IMR-90 (cell line): ENCODE measurements around the gene KRTAP10-3. TPM values are rescaled to one million over a fixed set of nuclear protein-coding genes. Genes with fewer than 3 reads are reported as not detected.

Experiments
- ATAC-seq: fragments of 200-7000 bp; cut with Tn5 transposase; 2 replicates; pipeline ENCODE4 v1.9.1; 2020; ENCODE audit warnings: low read depth, mild to moderate bottlenecking, moderate library complexity
- BruUV-seq: library from RNA; stranded (reverse); fragments of 400-500 nt; replicated peaks from 2 replicates; lab custom pipeline; 2021; lab: Mats Ljungman, UMichigan
- CTCF ChIA-PET: fragments of 300-600 bp; formaldehyde crosslinking; extraction: SDS; loops from one replicate; lab custom pipeline; 2021; ENCODE audit warnings: antibody characterized with exemption; lab: Yijun Ruan, JAX
- POLR2A ChIA-PET: fragments of 300-600 bp; sonication (Branson Sonifier 250); formaldehyde crosslinking; loops from one replicate; lab custom pipeline; 2022; ENCODE audit warnings: antibody characterized with exemption; ENCODE audit not compliant: unreplicated experiment; lab: Charles Lee
- DNase-seq: peaks from one replicate; pipeline ENCODE4 v3.0.0; 2013
- H2AFZ ChIP-seq: replicated peaks from 2 replicates; pipeline ENCODE3; 2013; ENCODE audit warnings: low read length, mild to moderate bottlenecking; ENCODE audit not compliant: poor library complexity
- H2AK5ac ChIP-seq: 2 replicates; pipeline ENCODE4 v1.6.1; 2013; ENCODE audit warnings: low read depth, low read length, inconsistent platforms
- H2AK9ac ChIP-seq: replicated peaks from 2 replicates; pipeline ENCODE3; 2013; ENCODE audit warnings: mild to moderate bottlenecking, low read depth, low read length, moderate library complexity; ENCODE audit not compliant: poor library complexity
- H2BK120ac ChIP-seq: 2 replicates; pipeline ENCODE4 v1.6.1; 2013; ENCODE audit warnings: low read depth, low read length, inconsistent platforms
- H2BK15ac ChIP-seq: 3 replicates; pipeline ENCODE4 v1.6.1; 2013; ENCODE audit warnings: low read depth, low read length, inconsistent platforms
- H2BK20ac ChIP-seq: 2 replicates; pipeline ENCODE4 v1.6.1; 2013; ENCODE audit warnings: low read depth, mild to moderate bottlenecking, inconsistent platforms, low read length, moderate library complexity
- H2BK5ac ChIP-seq: 2 replicates; pipeline ENCODE4 v1.6.1; 2013; ENCODE audit warnings: mild to moderate bottlenecking, low read depth, low read length, inconsistent platforms; ENCODE audit not compliant: poor library complexity, severe bottlenecking
- H3K14ac ChIP-seq: replicated peaks from 2 replicates; pipeline ENCODE4 v1.6.1; 2013; ENCODE audit warnings: low read depth, low read length, inconsistent platforms
- H3K18ac ChIP-seq: 2 replicates; pipeline ENCODE4 v1.6.1; 2013; ENCODE audit warnings: low read depth, low read length, control low read depth
- H3K23ac ChIP-seq: 2 replicates; pipeline ENCODE4 v1.6.1; 2013; ENCODE audit warnings: low read depth, low read length, inconsistent platforms
- H3K27ac ChIP-seq: 2 replicates; pipeline ENCODE4 v1.5.1; 2013; ENCODE audit warnings: mild to moderate bottlenecking, control low read depth, low read length; ENCODE audit not compliant: insufficient read depth
- H3K27me3 ChIP-seq: 2 replicates; pipeline ENCODE4 v1.6.1; 2013; ENCODE audit warnings: low read length; ENCODE audit not compliant: control insufficient read depth, insufficient read depth
- H3K36me3 ChIP-seq: 2 replicates; pipeline ENCODE4 v1.6.1; 2013; ENCODE audit warnings: low read length, mixed read lengths; ENCODE audit not compliant: control insufficient read depth, insufficient read depth
- H3K4ac ChIP-seq: 2 replicates; pipeline ENCODE4 v1.6.1; 2013; ENCODE audit warnings: low read depth, low read length, inconsistent platforms
- H3K4me1 ChIP-seq: 2 replicates; pipeline ENCODE4 v1.6.1; 2013; ENCODE audit warnings: low read length, mixed read lengths; ENCODE audit not compliant: control insufficient read depth, insufficient read depth
- H3K4me2 ChIP-seq: 2 replicates; pipeline ENCODE4 v1.6.1; 2013; ENCODE audit warnings: low read depth, mild to moderate bottlenecking, control low read depth, low read length, moderate library complexity
- H3K4me3 ChIP-seq: 2 replicates; pipeline ENCODE4 v1.5.1; 2013; ENCODE audit warnings: low read depth, mild to moderate bottlenecking, control low read depth, low read length, moderate library complexity; ENCODE audit not compliant: insufficient read depth
- H3K56ac ChIP-seq: 2 replicates; pipeline ENCODE4 v1.6.1; 2013; ENCODE audit warnings: low read length, inconsistent platforms; ENCODE audit not compliant: insufficient read depth; ENCODE audit errors: extremely low read depth
- H3K79me1 ChIP-seq, 2 experiments: 2 replicates each; pipeline ENCODE4 v1.6.1; 2013; ENCODE audit warnings: low read length in 2 of 2, inconsistent platforms in 1 of 2, low read depth in 1 of 2
- H3K9ac ChIP-seq: 2 replicates; pipeline ENCODE4 v1.6.1; 2013; ENCODE audit warnings: low read depth, low read length, control low read depth
- H3K9me1 ChIP-seq: 2 replicates; pipeline ENCODE4 v1.6.1; 2013; ENCODE audit warnings: low read length, inconsistent platforms; ENCODE audit not compliant: insufficient read depth
- H3K9me3 ChIP-seq: 2 replicates; pipeline ENCODE4 v1.6.1; 2013; ENCODE audit warnings: low read length; ENCODE audit not compliant: control insufficient read depth, insufficient read depth
- H4K20me1 ChIP-seq: 2 replicates; pipeline ENCODE4 v1.6.1; 2013; ENCODE audit warnings: low read length, inconsistent platforms; ENCODE audit not compliant: insufficient read depth
- H4K5ac ChIP-seq: 2 replicates; pipeline ENCODE4 v1.6.1; 2013; ENCODE audit warnings: mild to moderate bottlenecking, low read depth, low read length, control low read depth
- H4K8ac ChIP-seq, 2 experiments: 2 replicates each; pipeline ENCODE4 v1.6.1; 2013; ENCODE audit warnings: low read depth in 2 of 2, low read length in 2 of 2, control low read depth in 1 of 2, inconsistent platforms in 1 of 2
- H4K91ac ChIP-seq: 2 replicates; pipeline ENCODE4 v1.6.1; 2013; ENCODE audit warnings: low read depth, low read length, inconsistent platforms; ENCODE audit not compliant: insufficient read depth
- CEBPB ChIP-seq: IDR thresholded peaks from 2 replicates; pipeline ENCODE4 v1.6.1; 2012; ENCODE audit warnings: low read depth, low read length, improper control_type of control experiment
- MAFK ChIP-seq: IDR thresholded peaks from 2 replicates; pipeline ENCODE4 v1.6.1; 2012; ENCODE audit warnings: low read depth, low read length, improper control_type of control experiment
- WGBS, 2 experiments: methylation state at CpG; one replicate each; pipeline versions ENCODE4 v1.1.5 to v1.1.7; 2013; ENCODE audit warnings: missing lambda C conversion rate in 2 of 2; ENCODE audit not compliant: insufficient read length in 1 of 2; ENCODE audit errors: extremely low coverage in 2 of 2; 5-methylcytosine and 5-hydroxymethylcytosine counted together
- dilution Hi-C: fragments of 300-500 bp; cut with HindIII; formaldehyde crosslinking; loops from one replicate; pipeline ENCODE4 v1.14.3; 2018; ENCODE audit warnings: low sequenced_read_pairs; ENCODE audit not compliant: unreplicated experiment
- in situ Hi-C: fragments of 300-500 bp; cut with MboI; formaldehyde crosslinking; loops from 3 replicates; pipeline ENCODE4 v1.14.3; 2019; ENCODE audit warnings: low sequenced_read_pairs, inconsistent platforms, mixed read lengths
- intact Hi-C: fragments of 100-400 bp; cut with micrococcal nuclease; formaldehyde crosslinking; loops from 2 replicates; pipeline ENCODE4 v1.10.0; 2022
- polyA plus RNA-seq, 3 experiments: library from polyadenylated mRNA; depleted of rRNA; stranded (reverse); fragments of >200 nt; gene quantifications; 2 replicates each; pipeline ENCODE4 v1.2.3, GENCODE V29; 2012; ENCODE audit warnings: low replicate concordance in 1 of 3
- total RNA-seq: library from RNA; depleted of rRNA; stranded (reverse); fragments of >200 nt; gene quantifications from 2 replicates; pipeline ENCODE4 v1.2.3, GENCODE V29; 2012

KRTAP10-3 gene
- total and polyA plus RNA-seq, 2 of the 4 experiments (the other 2 are of a cell fraction): not detected

DNA sequence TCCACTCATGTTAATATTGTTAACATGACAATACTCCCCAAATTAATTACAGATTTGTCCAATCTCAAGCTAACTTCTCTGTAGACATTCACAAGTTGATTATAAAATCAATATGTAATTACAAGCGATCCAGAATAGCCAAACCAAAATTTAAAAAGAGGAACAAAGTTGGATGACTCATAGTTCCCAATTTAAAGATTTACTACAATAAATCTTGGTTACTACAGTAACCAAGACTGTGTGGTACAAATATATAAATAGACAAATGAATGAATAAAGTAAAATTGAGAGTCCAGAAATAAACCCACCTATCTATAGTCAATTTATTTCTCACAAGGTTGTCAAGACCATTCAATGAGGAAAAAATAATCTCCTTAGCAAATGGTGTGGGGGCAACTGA is 7.8 kb upstream of the KRTAP10-3 start:
- Histone ChIP-seq H3K9me1 (no peaks in the 10 kb centered on the region), H2BK5ac (no peak overlapping the region), H4K91ac (no peak overlapping the region), H3K79me1 (no peaks in the 10 kb centered on the region), H2AK5ac (no peak overlapping the region), H3K9ac (no peak overlapping the region), H2BK120ac (no peak overlapping the region), H3K9me3 (peaks cover 4% of the 10 kb centered on the region), H3K4me2 (no peak overlapping the region), H4K20me1 (no peaks in the 10 kb centered on the region), H2AFZ (no peak overlapping the region), H2BK15ac (no peak overlapping the region), H3K4me3 (no peak overlapping the region), H3K27ac (no peak overlapping the region), H4K8ac (no peak overlapping the region), H4K5ac (no peak overlapping the region), H3K27me3 (no peaks in the 10 kb centered on the region; the same call in 1 of the 2 replicates), H3K36me3 (no peaks in the 10 kb centered on the region), H3K56ac (no peak overlapping the region), H3K4ac (no peak overlapping the region), H2AK9ac (no peak overlapping the region), H3K23ac (no peak overlapping the region), H3K14ac (no peak overlapping the region), H3K18ac (no peak overlapping the region), H3K4me1 (no peaks in the 10 kb centered on the region), H2BK20ac (no peak overlapping the region)
- POLR2A ChIA-PET: no interaction called here
- no CpG with 5 or more reads among the region's 1 CpG for WGBS, 2 experiments
- DNase-seq (no peak), ATAC-seq (no peak)
- in situ Hi-C loops: no loop called here
- dilution Hi-C loops: no loop called here
- intact Hi-C loops: no loop called here
- CTCF ChIA-PET: no interaction called here
- no TSS peak for BruUV-seq
- TF ChIP-seq CEBPB (no peak), MAFK (no peak)
